HepG2 (cell line): Measurements from ENCODE around the gene ZNF184. TPM values are rescaled to one million over a fixed set of nuclear protein-coding genes. Genes with fewer than 3 reads are reported as not detected.

Experiments used
- ATAC-seq: fragments of 200-7000 bp; cut with Tn5 transposase; 3 replicates; pipeline ENCODE4 v1.9.1; 2020; ENCODE audit warnings: mild to moderate bottlenecking, moderate library complexity
- BruUV-seq: library from RNA; stranded (reverse); fragments of 400-500 nt; replicated peaks from 2 replicates; lab custom pipeline; 2021; lab: Mats Ljungman, UMichigan
- CTCF ChIA-PET: fragments of 300-600 bp; formaldehyde crosslinking; extraction: SDS; loops from one replicate; lab custom pipeline; 2021; ENCODE audit warnings: low total read pairs, inconsistent platforms, low intra/inter-chr PET ratio; lab: Yijun Ruan, JAX
- POLR2A ChIA-PET: fragments of 350-600 bp; sonication (Branson Sonifier 250); formaldehyde crosslinking; loops from one replicate; lab custom pipeline; 2020; ENCODE audit warnings: antibody characterized with exemption, inconsistent platforms; lab: Yijun Ruan, JAX
- DNase-seq: peaks from one replicate; pipeline ENCODE4 v3.0.0-alpha.2; 2015; ENCODE audit warnings: low spot score
- FAIRE-seq: peaks from 3 replicates; lab custom pipeline; 2011; peaks lifted over from hg19 to GRCh38; lab: Jason Lieb, UNC
- H2AFZ ChIP-seq: one replicate; pipeline ENCODE4 v1.6.1; 2011; ENCODE audit warnings: low read length, inconsistent platforms
- H3K27ac ChIP-seq: fragments of 300-600 bp; 3 replicates; pipeline ENCODE4 v1.8.0; 2011; ENCODE audit warnings: mixed run types, mild to moderate bottlenecking, mixed read lengths, low read length, inconsistent platforms; ENCODE audit not compliant: insufficient read depth; ENCODE audit errors: extremely low read length
- H3K27me3 ChIP-seq, 2 experiments: fragments of 200-600 bp in 1 of 2; 2 replicates in 1 of 2; 3 replicates in 1 of 2; pipeline versions ENCODE4 v1.6.0 to v1.8.0; 2011; ENCODE audit warnings: low read length in 2 of 2, mild to moderate bottlenecking in 2 of 2, moderate library complexity in 2 of 2, inconsistent platforms in 1 of 2; ENCODE audit not compliant: insufficient read depth in 2 of 2, control insufficient read depth in 1 of 2
- H3K36me3 ChIP-seq, 2 experiments: fragments of 200-600 bp in 1 of 2; replicated peaks in 1 of 2; 2 replicates in 1 of 2; 3 replicates in 1 of 2; pipeline versions ENCODE4 v1.5.1 to v1.8.0; 2011; ENCODE audit warnings: low read length in 2 of 2, inconsistent platforms in 1 of 2; ENCODE audit not compliant: insufficient read depth in 2 of 2, control insufficient read depth in 1 of 2
- H3K4me1 ChIP-seq: 2 replicates; pipeline ENCODE4 v1.5.1; 2012; ENCODE audit warnings: low read length, inconsistent platforms; ENCODE audit not compliant: insufficient read depth
- H3K4me2 ChIP-seq: 2 replicates; pipeline ENCODE4 v1.6.0; 2011; ENCODE audit warnings: low read depth, low read length, inconsistent platforms
- H3K4me3 ChIP-seq, 3 experiments: fragments of 200-600 bp in 1 of 3; sonication (generic), shearing (Covaris generic) in 1 of 3; replicated peaks in 1 of 3; 2 replicates each; pipeline ENCODE4 v1.5.1; 2011 to 2016; ENCODE audit warnings: low read length in 3 of 3, inconsistent platforms in 2 of 3, low read depth in 2 of 3, mild to moderate bottlenecking in 2 of 3, control low read depth in 1 of 3, mixed read lengths in 1 of 3; ENCODE audit not compliant: insufficient read depth in 1 of 3
- H3K79me2 ChIP-seq: one replicate; pipeline ENCODE4 v1.6.1; 2011; ENCODE audit warnings: low read length, inconsistent platforms; ENCODE audit not compliant: insufficient read depth
- H3K9ac ChIP-seq: 2 replicates; pipeline ENCODE4 v1.6.0; 2011; ENCODE audit warnings: mild to moderate bottlenecking, low read depth, low read length, inconsistent platforms; ENCODE audit not compliant: insufficient read depth
- H3K9me3 ChIP-seq: 2 replicates; pipeline ENCODE4 v1.5.1; 2012; ENCODE audit warnings: mild to moderate bottlenecking, low read length
- H4K20me1 ChIP-seq: 2 replicates; pipeline ENCODE4 v1.6.0; 2011; ENCODE audit warnings: inconsistent platforms, mild to moderate bottlenecking, low read length, moderate library complexity; ENCODE audit not compliant: insufficient read depth
- ATF1 ChIP-seq: IDR thresholded peaks from 2 replicates; pipeline ENCODE4 v1.6.1; 2016; ENCODE audit warnings: mild to moderate bottlenecking, control low read depth
- CCAR2 ChIP-seq: fragments of 200-400 bp; formaldehyde crosslinking; optimal IDR thresholded peaks from 2 replicates; pipeline ENCODE3; 2018; ENCODE audit warnings: low read depth, mild to moderate bottlenecking, low read length, moderate library complexity
- KMT2B ChIP-seq: IDR thresholded peaks from 2 replicates; pipeline ENCODE4 v1.6.1; 2016; ENCODE audit warnings: missing genetic modification reagents, missing compliant biosample characterization
- U2AF2 ChIP-seq: fragments of 200-400 bp; formaldehyde crosslinking; IDR thresholded peaks from 2 replicates; pipeline ENCODE4 v1.6.1; 2017; ENCODE audit warnings: low read depth, mild to moderate bottlenecking, low read length
- ZFP36 ChIP-seq: fragments of 150-350 bp; IDR thresholded peaks from 2 replicates; pipeline ENCODE4 v1.6.1; 2018; ENCODE audit warnings: borderline replicate concordance, low read length, low read depth; ENCODE audit not compliant: partially characterized antibody
- ZNF260 ChIP-seq: sonication (generic); formaldehyde crosslinking; IDR thresholded peaks from 2 replicates; pipeline ENCODE4 v1.4.0; 2020; ENCODE audit warnings: missing genetic modification reagents, low read depth, mild to moderate bottlenecking, borderline replicate concordance
- ZNF552 ChIP-seq: sonication (generic); formaldehyde crosslinking; IDR thresholded peaks from 2 replicates; pipeline ENCODE4 v1.9.0; 2022; ENCODE audit warnings: missing genetic modification reagents, mild to moderate bottlenecking, borderline replicate concordance
- ZNF660 ChIP-seq: sonication (generic); formaldehyde crosslinking; IDR thresholded peaks from 2 replicates; pipeline ENCODE4 v1.5.1; 2020; ENCODE audit warnings: mild to moderate bottlenecking, low read depth, missing genetic modification reagents, borderline replicate concordance
- ZNF670 ChIP-seq: sonication (generic); formaldehyde crosslinking; IDR thresholded peaks from 2 replicates; pipeline ENCODE4 v1.8.0; 2022; ENCODE audit warnings: mild to moderate bottlenecking, missing genetic modification reagents, borderline replicate concordance
- ZNF841 ChIP-seq: sonication (generic); formaldehyde crosslinking; IDR thresholded peaks from 2 replicates; pipeline ENCODE4 v1.8.1; 2023; ENCODE audit warnings: missing genetic modification reagents, borderline replicate concordance
- WGBS: methylation state at CpG from one replicate; pipeline ENCODE4 v1.1.6; 2017; ENCODE audit warnings: low lambda C conversion rate; 5-methylcytosine and 5-hydroxymethylcytosine counted together
- in situ Hi-C: cut with HindIII; loops from 2 replicates; pipeline ENCODE4 v1.10.0; 2017; ENCODE audit warnings: low pct_unique_long_range_greater_than_20kb; ENCODE audit not compliant: extremely low pct_ligation_motif_present
- intact Hi-C: fragments of 100-400 bp; cut with micrococcal nuclease; formaldehyde crosslinking; loops from one replicate; pipeline ENCODE4 v1.10.0; 2022; ENCODE audit not compliant: unreplicated experiment
- polyA plus RNA-seq, 8 experiments: library from polyadenylated mRNA; depleted of rRNA in 3 of 8; stranded (reverse) in 7 of 8; unstranded in 1 of 8; fragments of >200 nt; fragmentation: Illumina TruSeq in 4 of 8; extraction: Trizol in 4 of 8; gene quantifications; 2 replicates each; pipeline versions ENCODE4 v1.2.1 to v1.2.3, GENCODE V29; 2011 to 2016; ENCODE audit warnings: low read depth in 4 of 8, missing spikeins in 1 of 8, mixed read lengths in 1 of 8; ENCODE audit not compliant: insufficient read depth in 1 of 8
- total RNA-seq, 5 experiments: library from RNA; depleted of rRNA; stranded (reverse); fragments of >200 nt; fragmentation: Illumina TruSeq; extraction: Trizol; gene quantifications; 2 replicates each; pipeline ENCODE4 v1.2.3, GENCODE V29; 2016; ENCODE audit warnings: low read depth in 1 of 5
- TF ChIP-seq, protein P1 (sequence below): sonication (generic); formaldehyde crosslinking; conservative IDR thresholded peaks from 2 replicates; pipeline ENCODE4 v1.8.0; 2022; ENCODE audit warnings: mild to moderate bottlenecking, moderate library complexity, missing genetic modification reagents
- TF ChIP-seq, protein P2 (sequence below): sonication (generic); formaldehyde crosslinking; IDR thresholded peaks from 2 replicates; pipeline ENCODE4 v1.4.0; 2020; ENCODE audit warnings: low read depth, mild to moderate bottlenecking, missing genetic modification reagents

ZNF184 gene
- total and polyA plus RNA-seq, 2 of the 13 experiments (the other 11 are each of a cell fraction or from before 2014, with no cell fraction given) = 2.1 to 10.1 TPM

DNA sequence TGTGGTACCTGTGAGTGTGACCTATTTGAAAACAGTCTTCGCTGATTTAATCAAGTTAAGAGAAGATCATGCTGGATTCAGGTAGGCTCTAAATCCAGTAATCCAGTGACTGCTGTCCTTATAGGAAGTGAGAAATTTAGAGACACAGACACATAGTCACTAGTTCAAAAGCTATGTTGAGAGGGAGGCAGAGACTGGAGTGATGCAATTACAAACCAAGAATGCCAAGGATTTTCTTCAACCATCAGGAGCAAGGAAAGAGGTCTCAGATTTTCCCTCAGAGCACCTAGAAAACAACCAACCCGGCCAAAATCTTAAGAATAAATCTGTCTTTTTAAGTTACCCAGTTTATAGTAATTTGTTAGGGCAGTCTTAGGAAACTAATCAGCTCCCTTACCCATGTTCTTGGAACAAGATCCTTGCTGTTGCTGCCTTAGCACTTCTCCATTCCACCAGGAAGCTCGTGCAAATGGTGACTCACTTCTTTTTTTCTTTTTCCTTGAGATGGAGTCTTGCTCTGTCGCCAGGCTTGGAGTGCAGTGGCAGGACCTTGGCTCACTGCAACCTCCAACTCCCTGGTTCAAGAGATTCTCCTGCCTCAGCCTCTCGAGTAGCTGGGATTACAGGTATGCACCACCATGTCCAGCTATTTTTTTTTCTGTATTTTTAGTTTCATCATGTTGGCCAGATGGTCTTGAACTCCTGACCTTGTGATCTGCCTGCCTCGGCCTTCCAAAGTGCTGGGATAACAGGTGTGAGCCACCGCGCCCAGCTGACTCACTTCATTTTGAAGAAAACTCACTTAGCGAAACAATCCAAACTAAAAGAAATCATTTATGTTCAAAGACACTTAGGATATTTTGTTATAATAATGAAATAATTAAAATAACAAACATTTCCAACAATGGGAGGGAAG lies 34.4 kb upstream of the ZNF184 start:
- FAIRE-seq = no peak

More for the DNA sequence above, 34.4 kb upstream of the ZNF184 start:
- Histone ChIP-seq H3K4me3 (no peak overlapping the region), H4K20me1 (no peaks in the 10 kb centered on the region), H3K9ac (no peak overlapping the region), H3K4me2 (peak overlapping the region; percentile 58), H3K9me3 (no peaks in the 10 kb centered on the region), H3K79me2 (no peaks in the 10 kb centered on the region), H3K27ac (no peak overlapping the region), H3K4me1 (peaks cover 43% of the 10 kb centered on the region), H2AFZ (no peak overlapping the region), H3K36me3 (no peaks in the 10 kb centered on the region), H3K27me3 (no peaks in the 10 kb centered on the region; a peak in 2 of 5 replicates)
- TF ChIP-seq ZNF841 (CRISPR knock-in tag) = no peak
- TF ChIP-seq ZNF552 (CRISPR knock-in tag) = no peak
- TF ChIP-seq KMT2B = no peak
- TF ChIP-seq ZNF260 (CRISPR knock-in tag) = no peak
- TF ChIP-seq, protein P1, sequence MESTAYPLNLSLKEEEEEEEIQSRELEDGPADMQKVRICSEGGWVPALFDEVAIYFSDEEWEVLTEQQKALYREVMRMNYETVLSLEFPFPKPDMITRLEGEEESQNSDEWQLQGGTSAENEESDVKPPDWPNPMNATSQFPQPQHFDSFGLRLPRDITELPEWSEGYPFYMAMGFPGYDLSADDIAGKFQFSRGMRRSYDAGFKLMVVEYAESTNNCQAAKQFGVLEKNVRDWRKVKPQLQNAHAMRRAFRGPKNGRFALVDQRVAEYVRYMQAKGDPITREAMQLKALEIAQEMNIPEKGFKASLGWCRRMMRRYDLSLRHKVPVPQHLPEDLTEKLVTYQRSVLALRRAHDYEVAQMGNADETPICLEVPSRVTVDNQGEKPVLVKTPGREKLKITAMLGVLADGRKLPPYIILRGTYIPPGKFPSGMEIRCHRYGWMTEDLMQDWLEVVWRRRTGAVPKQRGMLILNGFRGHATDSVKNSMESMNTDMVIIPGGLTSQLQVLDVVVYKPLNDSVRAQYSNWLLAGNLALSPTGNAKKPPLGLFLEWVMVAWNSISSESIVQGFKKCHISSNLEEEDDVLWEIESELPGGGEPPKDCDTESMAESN (CRISPR knock-in tag) = no peak
- TF ChIP-seq, protein P2, sequence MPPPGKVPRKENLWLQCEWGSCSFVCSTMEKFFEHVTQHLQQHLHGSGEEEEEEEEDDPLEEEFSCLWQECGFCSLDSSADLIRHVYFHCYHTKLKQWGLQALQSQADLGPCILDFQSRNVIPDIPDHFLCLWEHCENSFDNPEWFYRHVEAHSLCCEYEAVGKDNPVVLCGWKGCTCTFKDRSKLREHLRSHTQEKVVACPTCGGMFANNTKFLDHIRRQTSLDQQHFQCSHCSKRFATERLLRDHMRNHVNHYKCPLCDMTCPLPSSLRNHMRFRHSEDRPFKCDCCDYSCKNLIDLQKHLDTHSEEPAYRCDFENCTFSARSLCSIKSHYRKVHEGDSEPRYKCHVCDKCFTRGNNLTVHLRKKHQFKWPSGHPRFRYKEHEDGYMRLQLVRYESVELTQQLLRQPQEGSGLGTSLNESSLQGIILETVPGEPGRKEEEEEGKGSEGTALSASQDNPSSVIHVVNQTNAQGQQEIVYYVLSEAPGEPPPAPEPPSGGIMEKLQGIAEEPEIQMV (CRISPR knock-in tag) = no peak
- no peak for TF ChIP-seq CCAR2
- TF ChIP-seq ZNF670 = no peak
- TF ChIP-seq U2AF2 = no peak
- TF ChIP-seq ZNF660 = no peak
- TF ChIP-seq ATF1 = no peak
- no peak for TF ChIP-seq ZFP36
- intact Hi-C loops (loop anchor here (5.0 kb wide), 1 partner anchor 85 kb away; no protein-coding TSS in a partner anchor), in situ Hi-C loops (loop anchor here (10.0 to 25.0 kb wide), 3 partner anchors 105 to 1195 kb away; no protein-coding TSS in a partner anchor)
- ATAC-seq = no peak
- 31% methylated on average over 9 of the region's 9 CpGs for WGBS
- no TSS peak for BruUV-seq
- no peak for DNase-seq
- CTCF ChIA-PET = no interaction called here
- POLR2A ChIA-PET = no interaction called here
